Measurements from ENCODE around the gene SFMBT2.

SFMBT2 gene

GRCh38 chr10:7285522-7286322 lies 125.1 kb downstream of the SFMBT2 start:
- peaks cover 41% of the 10 kb centered on the region for H3K79me2 ChIP-seq (ENCODE audit: low read length)
- H4K20me1 ChIP-seq (ENCODE audit: insufficient read depth, low read length), result peaks cover 16% of the 10 kb centered on the region
- H3K27me3 ChIP-seq (ENCODE audit: low read depth, low read length), result no peaks in the 10 kb centered on the region
- H3K4me2 ChIP-seq (ENCODE audit: low read length), result peak overlapping the region; percentile 24
- H3K36me3 ChIP-seq (replicated peaks; ENCODE audit: low read depth, low read length), result no peaks in the 10 kb centered on the region
- no peaks in the 10 kb centered on the region for H3K9me3 ChIP-seq (ENCODE audit: insufficient read depth, low read length)
- H3K9ac ChIP-seq (ENCODE audit: low read length), result no peak overlapping the region
- H2AFZ ChIP-seq (ENCODE audit: low read depth, low read length), result no peak overlapping the region
- H3K27ac ChIP-seq (ENCODE audit: low read length), result no peak overlapping the region
- H3K4me3 ChIP-seq (ENCODE audit: low read length), result no peak overlapping the region
- no peak for TF ChIP-seq CTCF (IDR thresholded peaks at IDR 0.05; ENCODE audit: low read depth, low read length)
- TF ChIP-seq EZH2phosphoT487 (IDR thresholded peaks at IDR 0.05; ENCODE audit: low read depth), result no peak
- H3K4me1 ChIP-seq (ENCODE audit: low read length), result peaks cover 23% of the 10 kb centered on the region

DNA sequence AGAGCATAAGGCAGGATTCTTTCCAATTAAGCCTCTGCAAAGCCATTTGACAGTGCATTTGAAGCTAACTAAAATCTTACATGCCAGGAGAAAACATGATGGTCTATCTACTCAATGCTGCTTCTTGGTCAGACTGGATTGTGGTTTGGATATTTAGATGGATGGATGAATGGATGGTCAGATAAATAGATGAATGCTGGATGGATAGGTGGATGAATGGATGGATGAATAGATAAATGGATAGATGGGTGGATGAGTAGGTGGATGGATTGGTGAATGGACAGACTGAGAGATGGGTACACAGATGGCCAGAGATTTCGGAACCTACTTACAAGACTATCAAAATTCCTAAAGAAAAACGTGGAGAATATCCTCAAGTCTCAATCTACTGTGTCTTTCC lies 127.6 kb downstream of the SFMBT2 start:
- H2AFZ ChIP-seq (ENCODE audit: low read depth, low read length), result no peak overlapping the region
- H4K20me1 ChIP-seq (ENCODE audit: insufficient read depth, low read length), result peaks cover 12% of the 10 kb centered on the region

DNA sequence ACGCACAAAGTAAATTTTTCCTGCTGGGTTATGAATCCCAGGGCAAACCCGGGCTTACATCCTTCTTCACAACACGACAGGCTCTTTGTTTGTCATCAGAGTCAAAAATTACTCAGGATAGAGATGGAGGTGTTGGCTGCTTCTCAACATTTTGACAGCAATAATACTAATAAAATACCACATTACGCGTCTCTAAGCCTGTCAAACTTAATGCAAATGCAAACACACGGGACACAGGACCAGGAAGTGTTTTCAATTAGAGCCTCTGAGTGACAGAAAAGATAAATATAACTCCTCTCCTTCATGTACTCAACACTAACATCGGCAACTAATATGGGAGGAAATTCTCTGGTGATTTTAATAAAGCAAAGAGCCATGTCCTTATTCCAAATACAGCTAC lies 128.4 kb downstream of the SFMBT2 start:
- Histone ChIP-seq H3K4me1 (ENCODE audit: low read length) (peaks cover 19% of the 10 kb centered on the region), H3K27ac (ENCODE audit: low read length) (no peak overlapping the region)

More for the DNA sequence above, 127.6 kb downstream of the SFMBT2 start:
- no peaks in the 10 kb centered on the region for H3K27me3 ChIP-seq (ENCODE audit: low read depth, low read length)
- no peaks in the 10 kb centered on the region for H3K36me3 ChIP-seq (replicated peaks; ENCODE audit: low read depth, low read length)
- no peak overlapping the region for H3K4me3 ChIP-seq (ENCODE audit: low read length)
- peaks cover 19% of the 10 kb centered on the region for H3K79me2 ChIP-seq (ENCODE audit: low read length)
- H3K27ac ChIP-seq (ENCODE audit: low read length), result no peak overlapping the region
- no peak overlapping the region for H3K9ac ChIP-seq (ENCODE audit: low read length)
- no peaks in the 10 kb centered on the region for H3K9me3 ChIP-seq (ENCODE audit: insufficient read depth, low read length)
- peaks cover 23% of the 10 kb centered on the region for H3K4me1 ChIP-seq (ENCODE audit: low read length)
- no peak for TF ChIP-seq CTCF (IDR thresholded peaks at IDR 0.05; ENCODE audit: low read depth, low read length)
- TF ChIP-seq EZH2phosphoT487 (IDR thresholded peaks at IDR 0.05; ENCODE audit: low read depth), result no peak
- no peak overlapping the region for H3K4me2 ChIP-seq (ENCODE audit: low read length)

More for the DNA sequence above, 128.4 kb downstream of the SFMBT2 start:
- H3K36me3 ChIP-seq (replicated peaks; ENCODE audit: low read depth, low read length), result no peaks in the 10 kb centered on the region
- H3K27me3 ChIP-seq (ENCODE audit: low read depth, low read length), result no peaks in the 10 kb centered on the region
- no peak for TF ChIP-seq CTCF (IDR thresholded peaks at IDR 0.05; ENCODE audit: low read depth, low read length)
- no peak for TF ChIP-seq EZH2phosphoT487 (IDR thresholded peaks at IDR 0.05; ENCODE audit: low read depth)
- H3K4me3 ChIP-seq (ENCODE audit: low read length), result no peak overlapping the region
- no peak overlapping the region for H3K4me2 ChIP-seq (ENCODE audit: low read length)
- no peak overlapping the region for H2AFZ ChIP-seq (ENCODE audit: low read depth, low read length)
- no peaks in the 10 kb centered on the region for H3K9me3 ChIP-seq (ENCODE audit: insufficient read depth, low read length)
- H3K9ac ChIP-seq (ENCODE audit: low read length), result no peak overlapping the region
- peaks cover 10% of the 10 kb centered on the region; the same call in 1 of the 2 replicates for H4K20me1 ChIP-seq (ENCODE audit: insufficient read depth, low read length)
- H3K79me2 ChIP-seq (ENCODE audit: low read length), result peaks cover 11% of the 10 kb centered on the region
